Transverse colon (tissue), 4 donors: Measurements from ENCODE around the gene BTNL2. TPM values are rescaled to one million over a fixed set of nuclear protein-coding genes. Genes with fewer than 3 reads are reported as not detected.
A peak's percentile ranks its signal among the peaks of the same experiment; 100 is the strongest.

Experiments
- DNase-seq: peaks from one replicate; pipeline ENCODE4 v3.0.0-alpha.2; 2019
- H3K27ac ChIP-seq, 4 donors: fragments of 200-600 bp; sonication (generic); 2 replicates each; pipeline ENCODE4 v1.5.1; 2016 to 2018; ENCODE audit warnings: inconsistent platforms in 4 of 4
- H3K27me3 ChIP-seq: fragments of 200-600 bp; sonication (generic); 2 replicates; pipeline ENCODE4 v1.5.1; 2017; ENCODE audit warnings: inconsistent platforms
- H3K36me3 ChIP-seq, 4 donors: fragments of 200-600 bp; sonication (generic); 2 replicates each; pipeline ENCODE4 v1.5.1; 2017 to 2019; ENCODE audit warnings: inconsistent platforms in 4 of 4
- H3K4me1 ChIP-seq, 4 donors: fragments of 200-600 bp; sonication (generic); 2 replicates each; pipeline ENCODE4 v1.5.1; 2017 to 2020; ENCODE audit warnings: inconsistent platforms in 4 of 4
- H3K4me3 ChIP-seq, 4 donors: fragments of 200-600 bp; sonication (generic); 1 replicate in 1 of 4; 2 replicates in 3 of 4; pipeline versions ENCODE4 v1.5.1 to v1.6.1; 2017 to 2019; ENCODE audit warnings: inconsistent platforms in 4 of 4
- H3K9me3 ChIP-seq, 2 donors: fragments of 200-600 bp; sonication (generic); 2 replicates each; pipeline ENCODE4 v1.5.1; 2017 to 2019; ENCODE audit warnings: inconsistent platforms in 2 of 2
- CTCF ChIP-seq, 5 experiments: fragments of 200-600 bp in 3 of 5; fragments of 450-650 bp in 2 of 5; sonication (generic) in 3 of 5; IDR thresholded peaks; 1 replicate in 2 of 5; 2 replicates in 3 of 5; pipeline ENCODE4 v1.5.1; 2016 to 2017; ENCODE audit warnings: antibody characterized with exemption in 5 of 5, inconsistent platforms in 3 of 5, mild to moderate bottlenecking in 2 of 5, moderate library complexity in 1 of 5
- EP300 ChIP-seq: sonication (generic); formaldehyde crosslinking; IDR thresholded peaks from one replicate; pipeline ENCODE4 v1.6.1; 2017; ENCODE audit warnings: antibody characterized with exemption, low read depth
- POLR2A ChIP-seq: fragments of 450-650 bp; IDR thresholded peaks from one replicate; pipeline ENCODE4 v1.6.1; 2016; ENCODE audit warnings: antibody characterized with exemption, mild to moderate bottlenecking, moderate library complexity
- POLR2AphosphoS5 ChIP-seq, 3 donors: sonication (generic); formaldehyde crosslinking; IDR thresholded peaks; one replicate each; pipeline ENCODE4 v1.6.1; 2016; ENCODE audit warnings: antibody characterized with exemption in 3 of 3
- WGBS, 2 donors: methylation state at CpG; one replicate each; pipeline ENCODE4 v1.1.5; 2018; ENCODE audit warnings: low coverage in 1 of 2; 5-methylcytosine and 5-hydroxymethylcytosine counted together
- in situ Hi-C, 4 donors: fragments of 200-750 bp; cut with MboI; loops; one replicate each; pipeline versions ENCODE4 v1.15.0 to v1.15.1; 2017; ENCODE audit warnings: low sequenced_read_pairs in 3 of 4, low pct_ligation_motif_present in 1 of 4, low pct_unique_long_range_greater_than_20kb in 1 of 4
- intact Hi-C: fragments of 100-400 bp; cut with DNase I; formaldehyde crosslinking; loops from one replicate; pipeline ENCODE4 v1.15.1; 2023; ENCODE audit warnings: low total_unique reads
- total RNA-seq, 4 donors: library from RNA; depleted of rRNA; stranded (reverse); fragments of >200 nt; gene quantifications; one replicate each; pipeline ENCODE4 v1.1.0, GENCODE V29; 2016

The BTNL2 gene
- total RNA-seq, 4 donors from 2014 or later: not detected

DNA sequence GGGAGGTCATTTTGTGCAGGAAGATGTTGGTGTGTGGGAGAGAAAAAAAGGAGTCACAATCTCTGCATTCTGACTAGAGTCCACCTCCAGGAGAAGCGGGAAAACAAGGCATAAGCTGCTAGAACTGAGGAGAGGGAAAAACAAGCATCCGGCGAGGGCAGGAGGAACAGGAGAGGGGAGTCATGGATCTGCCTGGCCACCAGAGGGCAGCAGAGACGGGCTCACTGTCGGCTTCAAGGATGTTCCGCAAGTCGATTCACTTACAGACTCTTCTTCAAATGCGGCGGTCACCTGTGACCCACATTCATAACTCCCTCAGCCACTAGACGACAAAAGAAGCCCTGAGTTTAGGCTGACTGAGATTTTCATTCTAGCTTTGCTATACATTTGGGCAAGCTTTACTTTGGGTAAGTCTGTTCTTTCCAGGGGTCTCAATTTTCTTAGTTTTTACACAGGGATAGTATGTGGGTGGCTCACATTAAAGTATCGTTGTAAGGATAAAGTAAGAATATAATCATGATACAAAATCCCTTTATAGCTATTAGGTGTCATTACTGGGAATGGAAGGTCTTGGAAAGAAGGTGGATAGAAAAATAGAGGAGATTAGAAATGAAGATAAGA, 6.6 kb upstream of the BTNL2 start:
- intact Hi-C loops (loop anchor here (2.0 to 5.0 kb wide), 2 partner anchors 287 to 384 kb away; no protein-coding TSS in a partner anchor), in situ Hi-C loops (loop anchor here (5.0 to 25.0 kb wide), 4 partner anchors 169 to 384 kb away; no protein-coding TSS in a partner anchor)
- H3K36me3 ChIP-seq: no peaks in the 10 kb centered on the region
- H3K4me3 ChIP-seq: no peak overlapping the region
- no peak overlapping the region for H3K27ac ChIP-seq
- peaks cover 76% of the 10 kb centered on the region for H3K27me3 ChIP-seq
- DNase-seq: peak; percentile 84
- H3K4me1 ChIP-seq: peaks cover 0 to 28% (median 13%) of the 10 kb centered on the region in 4 donors
- WGBS, 2 donors: 5 to 8% methylated on average over 5 to 11 of the region's 11 CpGs
- H3K9me3 ChIP-seq: no peaks in the 10 kb centered on the region
- TF ChIP-seq POLR2A (no peak), EP300 (no peak), CTCF (IDR thresholded peaks at IDR 0.05) (peak; percentile 91 to 98 (median 95))

DNA sequence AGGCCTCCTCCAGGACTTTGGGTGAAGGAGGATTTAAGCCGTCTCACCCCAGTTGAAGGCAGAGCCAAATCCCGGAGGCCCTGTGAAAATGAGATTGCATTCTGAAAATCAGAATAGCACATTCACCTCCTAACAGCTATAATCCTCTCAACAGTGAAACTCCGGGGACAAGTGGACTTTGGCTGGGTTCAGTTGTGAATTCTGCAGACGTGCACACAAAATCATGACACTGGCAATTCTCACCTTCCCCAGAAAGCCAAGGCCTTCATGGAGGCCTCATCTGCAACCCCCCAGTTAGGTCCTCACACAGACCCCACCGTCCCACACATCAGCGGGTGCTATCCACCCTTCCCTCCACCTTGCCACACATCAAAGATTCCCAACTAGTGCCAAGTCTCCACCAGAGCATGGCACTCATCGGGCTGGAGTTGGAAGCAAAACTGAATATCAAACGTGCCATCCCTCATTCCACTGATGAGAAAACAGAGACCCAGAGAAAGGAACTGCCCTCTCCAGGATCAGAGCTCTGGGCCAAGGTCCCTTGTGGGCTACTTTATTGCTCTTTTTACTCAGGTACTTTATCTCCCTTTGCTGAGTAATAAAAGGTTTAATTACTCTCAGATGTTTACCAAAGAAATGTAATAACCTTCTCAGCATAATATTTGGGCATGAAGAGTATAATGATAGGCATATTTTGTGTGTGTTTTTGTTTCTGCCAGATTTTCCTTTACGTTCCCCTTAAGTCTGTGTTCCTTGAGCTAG, 4.8 kb upstream of the BTNL2 start:
- DNase-seq: no peak
- intact Hi-C loops: loop anchor here (5.0 kb wide), 1 partner anchor 386 kb away; no protein-coding TSS in a partner anchor
- Histone ChIP-seq H3K4me1 (peaks cover 0 to 34% (median 13%) of the 10 kb centered on the region in 4 donors), H3K9me3 (no peaks in the 10 kb centered on the region), H3K27ac (no peak overlapping the region), H3K36me3 (no peaks in the 10 kb centered on the region), H3K27me3 (peaks cover 80% of the 10 kb centered on the region), H3K4me3 (no peak overlapping the region)
- 43 to 63% methylated on average over 1 to 9 of the region's 9 CpGs for WGBS, 2 donors
- in situ Hi-C loops: loop anchor here (5.0 to 25.0 kb wide), 4 partner anchors 167 to 386 kb away; no protein-coding TSS in a partner anchor
- no peak for TF ChIP-seq EP300
- TF ChIP-seq POLR2AphosphoS5 (IDR thresholded peaks at IDR 0.05): no peak
- no peak for TF ChIP-seq CTCF (IDR thresholded peaks at IDR 0.05)
- TF ChIP-seq POLR2A: no peak

DNA sequence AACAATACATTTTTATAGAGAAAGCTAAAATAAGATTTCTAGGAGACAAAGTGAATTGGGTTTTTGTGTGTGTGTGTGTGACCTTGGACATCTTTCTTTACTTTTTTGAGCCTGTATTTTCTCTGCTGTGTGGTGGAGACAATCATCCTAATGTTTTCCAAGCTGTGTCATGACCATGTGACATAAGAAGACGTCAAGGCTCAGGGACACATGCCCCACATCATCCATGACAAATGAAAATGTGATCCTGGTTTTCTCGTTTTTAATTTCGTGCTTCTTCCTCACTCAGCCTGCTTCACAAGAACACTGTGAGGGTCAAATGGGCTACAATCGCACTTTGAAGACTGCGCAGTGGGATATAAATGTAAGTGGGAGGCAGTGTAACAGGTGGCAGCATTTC, 3.9 kb upstream of the BTNL2 start:
- 51 to 62% methylated on average over 5 of the region's 5 CpGs for WGBS, 2 donors
- no peak for DNase-seq
- Histone ChIP-seq H3K36me3 (no peaks in the 10 kb centered on the region), H3K27me3 (peaks cover 80% of the 10 kb centered on the region), H3K4me1 (peaks cover 0 to 35% (median 13%) of the 10 kb centered on the region in 4 donors), H3K9me3 (no peaks in the 10 kb centered on the region), H3K27ac (no peak overlapping the region), H3K4me3 (no peak overlapping the region)
- in situ Hi-C loops (loop anchor here (5.0 to 25.0 kb wide), 4 partner anchors 166 to 386 kb away; no protein-coding TSS in a partner anchor), intact Hi-C loops (loop anchor here (5.0 kb wide), 1 partner anchor 386 kb away; no protein-coding TSS in a partner anchor)
- no peak for TF ChIP-seq POLR2AphosphoS5 (IDR thresholded peaks at IDR 0.05)
- no peak for TF ChIP-seq POLR2A
- TF ChIP-seq CTCF (IDR thresholded peaks at IDR 0.05): no peak
- TF ChIP-seq EP300: no peak

DNA sequence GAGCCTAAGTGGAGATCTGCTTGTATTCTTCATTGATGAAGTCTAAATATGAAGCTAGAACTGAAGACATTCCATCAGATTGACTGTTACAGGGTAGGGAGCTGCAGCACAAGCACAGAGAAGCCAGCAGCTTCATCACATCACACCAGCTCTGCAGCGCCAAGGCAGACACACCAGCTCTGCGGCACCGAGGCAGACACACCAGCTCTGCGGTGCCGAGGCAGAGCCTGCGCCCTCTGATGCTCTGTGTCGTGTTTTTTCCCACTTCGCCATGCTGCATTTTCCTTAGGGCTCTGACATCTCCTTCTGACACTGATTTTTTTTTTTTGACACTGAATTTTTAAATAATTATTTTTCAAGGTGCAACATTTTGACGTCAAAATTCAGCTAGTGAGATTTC, 784 bp downstream of the BTNL2 start:
- intact Hi-C loops: no loop called here
- Histone ChIP-seq H3K27me3 (peaks cover 85% of the 10 kb centered on the region), H3K36me3 (no peaks in the 10 kb centered on the region), H3K9me3 (no peaks in the 10 kb centered on the region), H3K27ac (no peak overlapping the region), H3K4me3 (no peak overlapping the region), H3K4me1 (peaks cover 0 to 9% (median under 1%) of the 10 kb centered on the region in 4 donors)
- DNase-seq: no peak
- in situ Hi-C loops: loop anchor here in 2 of 4 donors (25.0 kb wide), 1 partner anchor 169 kb away; no protein-coding TSS in a partner anchor
- no peak for TF ChIP-seq EP300
- TF ChIP-seq CTCF (IDR thresholded peaks at IDR 0.05): no peak
- no peak for TF ChIP-seq POLR2AphosphoS5 (IDR thresholded peaks at IDR 0.05)
- no peak for TF ChIP-seq POLR2A
- 74 to 78% methylated on average over 7 to 9 of the region's 9 CpGs for WGBS, 2 donors
